H4 (cell line): ENCODE measurements around the gene PRPF38B. TPM values are rescaled to one million over a fixed set of nuclear protein-coding genes. Genes with fewer than 3 reads are reported as not detected.

Experiments used
- total RNA-seq: library from RNA; depleted of rRNA; stranded (reverse); fragments of >200 nt; shearing (Covaris generic); gene quantifications from 2 replicates; pipeline ENCODE4 v1.2.3, GENCODE V29; 2014; rRNA removed

PRPF38B gene
- total RNA-seq, 1 experiment from 2014 or later = 7.6 TPM

Other genes starting within 250 kb of the PRPF38B start
- not detected in 2 replicates for gene NBPF6, start 242.0 kb upstream of the PRPF38B start, total RNA-seq
- gene EEIG2, start 132.2 kb upstream of the PRPF38B start, total RNA-seq = 5.1 and 6.9 TPM in 2 replicates
- not detected in 2 replicates for gene HENMT1, start 31.2 kb upstream of the PRPF38B start, total RNA-seq
- not detected in 2 replicates for gene FNDC7, start 20.6 kb downstream of the PRPF38B start, total RNA-seq
- 30.9 and 38.1 TPM in 2 replicates for gene STXBP3, start 54.4 kb downstream of the PRPF38B start, total RNA-seq
- 0.95 TPM in 1 of 2 replicates, not detected in the other for gene AKNAD1, start 164.8 kb downstream of the PRPF38B start, total RNA-seq
- gene GPSM2, start 184.7 kb downstream of the PRPF38B start, total RNA-seq = 38.2 and 38.5 TPM in 2 replicates